DMS114 treated with DMSO at 0.1 percent for 48 hours (cell line): ENCODE results near the gene CCDC70.
"Not testable (repeated sequence)": the region's sequence is repeated elsewhere in the genome, so short reads cannot be mapped to it uniquely, and the experiment has no call there.

Experiments
- DNase-seq: peaks from one replicate; lab custom pipeline; 2025; ENCODE audit not compliant: unreplicated experiment; lab: John Stamatoyannopoulos, UW

The CCDC70 gene

GRCh38 chr13:51905787-51906186, 44.0 kb downstream of the CCDC70 start:
- DNase-seq: no peak

GRCh38 chr13:51906581-51906980, 44.8 kb downstream of the CCDC70 start:
- no peak for DNase-seq

- DNase-seq: no peak
Observed at GRCh38 chr13:51907040-51907732, 45.4 kb downstream of the CCDC70 start.

GRCh38 chr13:51909265-51909664, 47.5 kb downstream of the CCDC70 start:
- DNase-seq: not testable (repeated sequence)

GRCh38 chr13:51910508-51910907, 48.7 kb downstream of the CCDC70 start:
- DNase-seq: no peak

GRCh38 chr13:51912091-51912490, 50.3 kb downstream of the CCDC70 start:
- no peak for DNase-seq

GRCh38 chr13:51912511-51913225, 50.9 kb downstream of the CCDC70 start:
- DNase-seq: no peak

GRCh38 chr13:51913421-51914136, 51.8 kb downstream of the CCDC70 start:
- DNase-seq: no peak

- no peak for DNase-seq
Observed at GRCh38 chr13:51914137-51914493, 52.3 kb downstream of the CCDC70 start.
